Effector CD4-positive, alpha-beta T cell (primary cell): ENCODE results near the gene SERPINB2.
"Not testable (repeated sequence)": the region's sequence is repeated elsewhere in the genome, so short reads cannot be mapped to it uniquely, and the experiment has no call there.

Source experiments
- DNase-seq: peaks from one replicate; pipeline ENCODE4 v3.0.0-alpha.2; 2020

The SERPINB2 gene

GRCh38 chr18:63936932-63937393 lies 49.5 kb downstream of the SERPINB2 start:
- DNase-seq: no peak

- DNase-seq: no peak
Observed at GRCh38 chr18:63940008-63940407, 52.5 kb downstream of the SERPINB2 start.

GRCh38 chr18:63940543-63941050 lies 53.1 kb downstream of the SERPINB2 start:
- not testable (repeated sequence) for DNase-seq

GRCh38 chr18:63947051-63947790 lies 59.7 kb downstream of the SERPINB2 start:
- no peak for DNase-seq

GRCh38 chr18:63949068-63949737 lies 61.7 kb downstream of the SERPINB2 start, which contains the start of gene HMSD:
Gene HMSD (plus strand): TSS chr18:63949301. CDS start chr18:63953456, 4,155 bp downstream.
- peak; percentile 18 for DNase-seq

GRCh38 chr18:63951302-63951705 lies 63.8 kb downstream of the SERPINB2 start:
- no peak for DNase-seq
